Stimulated activated CD8-positive, alpha-beta memory T cell treated with anti-CD3 and anti-CD28 coated beads, Interleukin-12 subunit alpha, Interleukin-12 subunit beta, amount 100 ng/mL, for 24 hours (primary cell): ENCODE data around the gene MAST2.
"Not testable (repeated sequence)": the region's sequence is repeated elsewhere in the genome, so short reads cannot be mapped to it uniquely, and the experiment has no call there.

Source experiments
- DNase-seq: peaks from one replicate; pipeline ENCODE4 v3.0.0-alpha.2; 2020; ENCODE audit errors: extremely low read depth

The MAST2 gene

GRCh38 chr1:45938029-45938428 lies 134.6 kb downstream of the MAST2 start:
- DNase-seq, result no peak

GRCh38 chr1:45942411-45942810 lies 139.0 kb downstream of the MAST2 start:
- no peak for DNase-seq

- DNase-seq, result no peak
Observed at GRCh38 chr1:45943185-45943584, 139.8 kb downstream of the MAST2 start.

- no peak for DNase-seq
Observed at GRCh38 chr1:45945426-45945825, 142.0 kb downstream of the MAST2 start.

GRCh38 chr1:45949462-45949861 lies 146.1 kb downstream of the MAST2 start:
- not testable (repeated sequence) for DNase-seq

GRCh38 chr1:45952072-45952471 lies 148.7 kb downstream of the MAST2 start:
- no peak for DNase-seq

- DNase-seq, result no peak
Observed at GRCh38 chr1:45953934-45954847, 150.8 kb downstream of the MAST2 start.

- DNase-seq, result no peak
Observed at GRCh38 chr1:45957684-45958083, 154.3 kb downstream of the MAST2 start.

GRCh38 chr1:45958317-45958716 lies 154.9 kb downstream of the MAST2 start:
- no peak for DNase-seq

GRCh38 chr1:45960930-45961715 lies 157.7 kb downstream of the MAST2 start:
- DNase-seq, result no peak

GRCh38 chr1:45961936-45962335 lies 158.5 kb downstream of the MAST2 start:
- DNase-seq, result not testable (repeated sequence)

- DNase-seq, result no peak
Observed at GRCh38 chr1:45968941-45969666, 165.7 kb downstream of the MAST2 start.

- DNase-seq, result no peak
Observed at GRCh38 chr1:45969866-45970265, 166.5 kb downstream of the MAST2 start.

- no peak for DNase-seq
Observed at GRCh38 chr1:45971335-45971734, 167.9 kb downstream of the MAST2 start.

GRCh38 chr1:45971922-45972531 lies 168.6 kb downstream of the MAST2 start:
- DNase-seq, result no peak

- no peak for DNase-seq
Observed at GRCh38 chr1:45972621-45973020, 169.2 kb downstream of the MAST2 start.

GRCh38 chr1:45973121-45973520 lies 169.7 kb downstream of the MAST2 start:
- no peak for DNase-seq

- DNase-seq, result no peak
Observed at GRCh38 chr1:45974541-45975269, 171.3 kb downstream of the MAST2 start.

GRCh38 chr1:45976623-45977022 lies 173.2 kb downstream of the MAST2 start:
- no peak for DNase-seq

- no peak for DNase-seq
Observed at GRCh38 chr1:45979074-45979777, 175.8 kb downstream of the MAST2 start.
